GM15510 (cell line): Measurements from ENCODE around the gene MAP4K1.
A peak's percentile ranks its signal among the peaks of the same experiment; 100 is the strongest.

Experiments
- POLR2A ChIP-seq: IDR thresholded peaks from 3 replicates; pipeline ENCODE4 v1.6.1; 2011; ENCODE audit warnings: borderline replicate concordance; ENCODE audit not compliant: insufficient read length; ENCODE audit errors: extremely low read depth

Gene MAP4K1

GRCh38 chr19:38561053-38561606 is 56.6 kb downstream of the MAP4K1 start:
- no peak for TF ChIP-seq POLR2A

- no peak for TF ChIP-seq POLR2A
Observed at GRCh38 chr19:38559428-38560401, 58.0 kb downstream of the MAP4K1 start.

DNA sequence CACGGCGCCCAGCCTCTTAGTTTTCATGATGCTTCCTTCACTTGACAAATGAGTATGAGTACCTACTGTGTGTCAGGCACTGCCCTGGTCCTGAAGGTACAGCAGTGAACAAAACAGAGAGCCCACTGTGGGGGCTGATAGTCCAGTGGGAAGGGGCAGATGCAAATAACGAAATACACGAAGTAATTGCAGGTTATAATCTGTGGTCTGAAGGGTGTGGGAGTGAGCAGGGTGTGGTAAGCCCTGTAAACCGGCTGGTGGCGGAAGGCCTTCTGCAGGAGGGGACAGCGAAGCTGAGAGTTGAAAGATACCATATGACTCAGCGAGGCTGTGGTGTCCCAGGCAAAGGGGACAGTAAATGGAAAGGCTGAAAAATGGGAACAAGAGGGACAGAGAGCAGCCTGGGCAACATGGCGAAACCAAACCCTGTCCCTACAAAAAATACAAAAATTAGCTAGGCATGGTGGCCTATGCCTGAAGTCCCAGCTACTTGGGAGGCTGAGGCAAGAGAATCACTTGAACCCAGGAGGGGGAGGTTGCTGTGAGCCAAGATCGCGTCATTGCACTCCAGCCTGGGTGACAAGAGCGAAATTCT is 60.5 kb downstream of the MAP4K1 start:
- no peak for TF ChIP-seq POLR2A

- no peak for TF ChIP-seq POLR2A
Observed at GRCh38 chr19:38556521-38557174, 61.1 kb downstream of the MAP4K1 start.

DNA sequence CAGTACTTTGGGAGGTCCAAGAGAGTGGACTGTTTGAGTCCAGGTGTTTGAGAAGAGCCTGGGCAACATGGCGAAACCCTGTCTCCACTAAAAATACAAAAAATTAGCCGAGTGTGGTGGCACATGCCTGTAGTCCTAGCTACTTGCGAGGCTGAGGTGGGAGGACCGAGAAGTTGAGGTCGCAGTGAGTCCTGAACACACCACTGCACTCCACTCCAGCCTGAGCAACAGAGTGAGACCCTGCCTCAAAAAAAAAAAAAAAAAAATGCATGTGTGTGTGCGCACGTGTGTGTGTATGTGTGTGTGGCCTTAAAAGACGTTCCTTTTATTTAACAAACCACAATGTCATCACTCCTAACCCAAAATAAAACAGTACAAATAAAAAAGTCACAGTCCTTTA is 62.6 kb downstream of the MAP4K1 start:
- TF ChIP-seq POLR2A, result no peak

- no peak for TF ChIP-seq POLR2A
Observed at GRCh38 chr19:38554676-38555141, 63.0 kb downstream of the MAP4K1 start.

- no peak for TF ChIP-seq POLR2A
Observed at GRCh38 chr19:38551450-38551813, 66.3 kb downstream of the MAP4K1 start.

DNA sequence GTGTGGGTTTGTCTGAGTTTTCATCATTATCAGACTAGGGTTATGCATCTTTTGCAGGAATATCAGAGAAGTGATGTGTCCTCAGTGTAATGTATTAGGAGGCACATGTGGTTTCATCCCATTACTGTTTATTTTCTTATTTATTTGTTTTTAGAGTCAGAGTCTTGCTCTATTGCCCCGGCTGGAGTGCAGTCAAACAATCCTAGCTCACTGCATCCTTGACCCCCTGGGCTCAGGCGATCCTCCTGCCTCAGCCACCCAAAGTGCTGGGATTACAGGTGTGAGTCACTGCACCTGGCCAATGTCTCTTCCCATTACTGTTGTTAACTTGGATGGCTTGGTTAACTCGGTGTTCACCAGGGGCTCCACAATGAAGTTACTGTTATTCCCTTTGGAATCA is 67.4 kb downstream of the MAP4K1 start:
- no peak for TF ChIP-seq POLR2A

- no peak for TF ChIP-seq POLR2A
Observed at GRCh38 chr19:38549942-38550341, 67.8 kb downstream of the MAP4K1 start.

DNA sequence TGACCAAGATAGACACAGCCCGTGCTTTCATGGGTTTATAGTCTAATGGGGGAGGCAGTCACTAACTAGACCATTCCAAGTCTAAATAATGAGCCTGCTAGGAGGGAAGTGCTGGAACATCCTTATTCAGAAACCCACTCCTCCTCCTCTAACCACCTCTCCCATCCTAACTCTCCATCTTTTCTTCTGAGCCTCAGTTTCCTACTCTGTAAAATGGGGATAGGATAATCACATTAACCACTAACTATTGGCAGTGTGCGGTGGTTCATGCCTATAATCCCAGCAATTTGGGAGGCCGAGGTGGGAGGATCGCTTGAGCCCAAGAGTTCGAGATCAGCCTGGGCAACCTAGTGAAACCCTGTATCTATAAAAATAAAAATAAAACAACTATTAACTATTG is 68.7 kb downstream of the MAP4K1 start:
- TF ChIP-seq POLR2A, result no peak

DNA sequence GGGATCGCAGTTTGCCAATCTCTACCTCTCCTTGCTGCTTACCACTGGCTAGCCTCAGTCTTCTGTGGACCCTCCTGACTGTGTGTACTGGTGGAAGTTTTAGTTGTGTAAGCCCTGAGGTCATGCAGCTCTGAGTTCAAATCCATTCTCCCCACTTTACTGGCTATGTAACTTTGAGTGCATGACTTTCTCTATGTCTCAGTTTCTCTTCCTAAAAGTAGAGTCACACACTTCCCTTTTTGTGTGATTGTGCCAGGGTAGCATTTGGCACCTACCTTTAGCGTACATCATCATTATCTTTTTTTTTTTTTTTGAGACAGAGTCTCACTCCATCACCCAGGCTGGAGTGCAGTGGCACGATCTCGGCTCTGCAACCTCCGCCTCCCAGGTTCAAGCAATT is 70.3 kb downstream of the MAP4K1 start:
- TF ChIP-seq POLR2A, result no peak

DNA sequence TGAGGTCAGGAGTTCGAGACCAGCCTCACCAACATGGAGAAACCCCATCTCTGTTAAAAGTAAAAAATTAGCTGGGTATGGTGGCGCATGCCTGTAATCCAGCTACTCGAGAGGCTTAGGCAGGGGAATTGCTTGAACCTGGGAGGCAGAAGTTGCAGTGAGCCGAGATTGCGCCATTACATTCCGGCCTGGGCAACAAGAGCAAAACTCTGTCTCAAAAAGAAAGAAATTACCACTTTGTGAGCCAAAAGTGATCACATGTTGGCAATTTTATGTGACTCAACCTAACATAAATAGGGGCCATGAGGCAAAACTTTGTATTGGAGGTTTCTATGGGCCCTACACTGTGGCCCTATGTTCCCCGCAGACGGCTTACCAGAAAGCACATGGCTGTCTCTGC is 72.2 kb downstream of the MAP4K1 start:
- no peak for TF ChIP-seq POLR2A

GRCh38 chr19:38544569-38545315 is 73.0 kb downstream of the MAP4K1 start:
- no peak for TF ChIP-seq POLR2A

DNA sequence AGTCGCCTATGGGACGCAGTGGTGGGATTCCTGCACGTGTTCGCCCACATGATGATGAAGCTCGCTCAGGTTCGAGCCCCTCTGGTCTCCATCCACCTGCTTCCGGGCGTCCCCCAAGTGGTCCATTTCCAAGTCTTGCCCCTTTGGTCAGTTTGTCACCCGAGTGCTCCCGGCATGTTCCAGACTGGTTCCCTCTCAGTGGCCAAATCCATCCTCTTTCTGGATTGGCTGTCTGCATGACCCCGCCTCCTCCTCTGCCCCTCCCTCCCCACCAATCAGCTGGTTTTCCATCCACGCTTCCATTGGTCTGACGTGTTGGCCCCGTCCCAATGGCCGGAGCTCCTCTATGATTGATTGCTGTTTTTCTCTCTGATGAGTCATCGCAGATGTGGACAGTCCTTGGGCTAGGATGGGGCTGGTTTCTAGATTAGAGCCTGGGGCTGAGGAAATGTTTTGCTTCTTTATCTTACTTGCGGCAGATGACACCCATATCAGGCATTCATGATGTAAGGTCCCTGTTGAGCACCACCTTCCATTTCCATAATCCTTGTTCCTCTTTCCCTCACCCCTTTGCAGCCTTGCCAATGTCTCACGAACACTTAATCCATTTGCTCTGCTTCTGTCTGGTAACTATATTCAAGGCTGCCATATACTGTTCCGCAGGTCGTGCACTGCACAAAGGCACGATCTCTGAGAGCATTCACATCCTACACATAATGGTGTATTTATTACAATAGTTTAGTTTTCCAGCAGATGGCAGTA is 73.8 kb downstream of the MAP4K1 start:
- TF ChIP-seq POLR2A, result peak; percentile 52

GRCh38 chr19:38543286-38543806 is 74.4 kb downstream of the MAP4K1 start:
- no peak for TF ChIP-seq POLR2A
